Fibroblast of lung (primary cell): Measurements from ENCODE around the gene ZNF513. TPM values are rescaled to one million over a fixed set of nuclear protein-coding genes. Genes with fewer than 3 reads are reported as not detected.

Experiments
- DNase-seq, 2 donors: peaks; one replicate each; pipeline versions ENCODE4 v3.0.0 to v3.0.0-alpha.2; 2010; ENCODE audit warnings: low read depth in 2 of 2
- H2AFZ ChIP-seq: 2 replicates; pipeline ENCODE4 v1.5.1; 2012; ENCODE audit warnings: low read length, control low read depth, inconsistent platforms
- H3K27ac ChIP-seq: 2 replicates; pipeline ENCODE4 v1.5.1; 2011; ENCODE audit warnings: low read length, control low read depth; ENCODE audit not compliant: insufficient read depth
- H3K27me3 ChIP-seq: 2 replicates; pipeline ENCODE4 v1.5.1; 2011; ENCODE audit warnings: mild to moderate bottlenecking, low read length; ENCODE audit not compliant: control insufficient read depth, insufficient read depth
- H3K36me3 ChIP-seq: 2 replicates; pipeline ENCODE4 v1.5.1; 2011; ENCODE audit warnings: low read length; ENCODE audit not compliant: control insufficient read depth, insufficient read depth
- H3K4me1 ChIP-seq: 2 replicates; pipeline ENCODE4 v1.5.1; 2011; ENCODE audit warnings: low read length; ENCODE audit not compliant: control insufficient read depth, insufficient read depth; ENCODE audit errors: extremely low read depth
- H3K4me2 ChIP-seq: 2 replicates; pipeline ENCODE4 v1.5.1; 2011; ENCODE audit warnings: low read length, control low read depth; ENCODE audit not compliant: insufficient read depth; ENCODE audit errors: extremely low read depth
- H3K4me3 ChIP-seq, 4 experiments: fragments of 200-600 bp in 1 of 4; sonication (generic) in 1 of 4; replicated peaks in 1 of 4; 2 replicates each; pipeline ENCODE4 v1.5.1; 2011 to 2016; ENCODE audit warnings: low read length in 4 of 4, low read depth in 3 of 4, mild to moderate bottlenecking in 3 of 4, control low read depth in 2 of 4, inconsistent platforms in 1 of 4, mixed read lengths in 1 of 4; ENCODE audit not compliant: insufficient read depth in 1 of 4; ENCODE audit errors: control extremely low read depth in 1 of 4
- H3K79me2 ChIP-seq: 2 replicates; pipeline ENCODE4 v1.5.1; 2012; ENCODE audit warnings: mild to moderate bottlenecking, low read length, inconsistent platforms; ENCODE audit not compliant: control insufficient read depth, insufficient read depth
- H3K9ac ChIP-seq: 2 replicates; pipeline ENCODE4 v1.5.1; 2011; ENCODE audit warnings: mild to moderate bottlenecking, low read length, control low read depth; ENCODE audit not compliant: insufficient read depth
- H3K9me3 ChIP-seq: 2 replicates; pipeline ENCODE4 v1.5.1; 2012; ENCODE audit warnings: low read depth, low read length; ENCODE audit not compliant: control insufficient read depth, insufficient read depth
- H4K20me1 ChIP-seq: 2 replicates; pipeline ENCODE4 v1.5.1; 2011; ENCODE audit warnings: low read length; ENCODE audit not compliant: control insufficient read depth, insufficient read depth; ENCODE audit errors: extremely low read depth
- CTCF ChIP-seq, 2 donors: IDR thresholded peaks in 1 of 2; conservative IDR thresholded peaks in 1 of 2; 1 replicate in 1 of 2; 2 replicates in 1 of 2; pipeline ENCODE4 v1.5.1; 2011 to 2012; ENCODE audit warnings: low read length in 2 of 2, control low read depth in 1 of 2, inconsistent platforms in 1 of 2, low read depth in 1 of 2, mild to moderate bottlenecking in 1 of 2
- EZH2 ChIP-seq: IDR thresholded peaks from 2 replicates; pipeline ENCODE4 v1.5.1; 2012; ENCODE audit warnings: low read length, control low read depth, mild to moderate bottlenecking; ENCODE audit errors: missing control alignments
- polyA minus RNA-seq: library from RNA; depleted of rRNA, polyadenylated mRNA; stranded (reverse); fragments of >200 nt; gene quantifications from 2 replicates; pipeline ENCODE4 v1.2.3, GENCODE V29; 2011; ENCODE audit warnings: low replicate concordance
- polyA plus RNA-seq, 2 donors: library from polyadenylated mRNA; depleted of rRNA in 1 of 2; stranded (reverse) in 1 of 2; unstranded in 1 of 2; fragments of >200 nt; gene quantifications; 2 replicates each; pipeline ENCODE4 v1.2.1, GENCODE V29; 2011 to 2012; ENCODE audit warnings: missing spikeins in 1 of 2
- total RNA-seq: library from RNA; depleted of rRNA; stranded (reverse); fragments of >200 nt; gene quantifications from 2 replicates; pipeline ENCODE4 v1.2.1, GENCODE V29; 2014

The ZNF513 gene
- total RNA-seq (7.7 and 8.4 TPM in 2 replicates), polyA plus RNA-seq (7.0 and 7.4 TPM in 2 replicates), polyA minus RNA-seq (5.7 and 13.4 TPM in 2 replicates)
- polyA plus RNA-seq (2012) = 10.0 and 10.7 TPM in 2 replicates

- TF ChIP-seq CTCF (conservative IDR thresholded peaks at IDR 0.05 in 1 of 2, IDR thresholded peaks at IDR 0.05 in 1 of 2; ENCODE audit: low read depth in 1 of 2, low read length in 2 of 2) = no peak
- TF ChIP-seq EZH2 = no peak
- peak; percentile 94 for DNase-seq
These were observed at the start of gene ZNF513 for GRCh38 chr2:27380626-27381545. ZNF513 (minus strand) TSS chr2:27380734; CDS start chr2:27380526, 208 bp downstream.

DNA sequence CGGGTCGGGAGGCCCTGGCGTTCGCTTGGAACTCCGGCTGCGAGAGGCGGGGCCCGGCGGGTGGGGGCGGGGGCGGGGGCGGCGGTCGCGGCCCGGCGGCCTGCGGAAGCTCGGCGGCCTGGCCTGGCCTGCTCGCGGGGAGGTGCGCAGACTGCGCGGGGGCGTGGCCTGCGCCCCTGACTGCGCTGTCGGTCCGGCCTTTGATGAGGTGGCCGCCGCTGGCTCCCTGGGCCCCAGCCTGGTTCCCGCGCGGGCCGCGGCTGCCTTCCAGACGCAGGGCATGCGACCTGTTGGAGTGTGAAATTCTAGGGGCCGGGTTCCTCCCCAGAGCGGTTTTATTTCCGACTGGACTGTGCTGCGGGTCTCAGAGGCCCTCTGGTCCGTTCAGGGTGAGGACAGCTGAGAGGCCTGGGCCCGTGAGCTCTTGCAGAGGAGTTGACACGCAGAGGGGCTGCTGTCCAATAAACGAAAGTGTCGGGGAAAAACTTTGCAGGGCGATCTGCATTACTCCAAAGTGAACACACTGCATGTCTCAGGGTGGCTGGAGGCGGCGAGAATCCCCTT, 48.5 kb upstream of the ZNF513 start:
- no peak for TF ChIP-seq EZH2
- no peak for TF ChIP-seq CTCF (conservative IDR thresholded peaks at IDR 0.05 in 1 of 2, IDR thresholded peaks at IDR 0.05 in 1 of 2; ENCODE audit: low read depth in 1 of 2, low read length in 2 of 2)
- Histone ChIP-seq H3K27ac (peak overlapping the region; percentile 87), H3K4me2 (peak overlapping the region; percentile 95), H4K20me1 (no peaks in the 10 kb centered on the region), H3K4me3 (peak overlapping the region; percentile 89 to 95 (median 94)), H3K27me3 (no peaks in the 10 kb centered on the region), H3K9me3 (no peaks in the 10 kb centered on the region), H3K36me3 (no peaks in the 10 kb centered on the region), H3K79me2 (peaks cover 38% of the 10 kb centered on the region), H2AFZ (peak overlapping the region; percentile 31), H3K4me1 (peaks cover 6% of the 10 kb centered on the region), H3K9ac (peak overlapping the region; percentile 94)
- DNase-seq = peak; percentile 82 to 88

More at GRCh38 chr2:27380626-27381545, at the start of gene ZNF513:
- Histone ChIP-seq H3K79me2 (peaks cover 17% of the 10 kb centered on the region), H3K36me3 (peaks cover 37% of the 10 kb centered on the region), H3K27me3 (no peaks in the 10 kb centered on the region), H3K27ac (peak within 1 kb of the TSS; percentile 99), H3K4me1 (peaks cover 3% of the 10 kb centered on the region), H3K4me2 (peak within 1 kb of the TSS; percentile 100), H2AFZ (no peak within 1 kb of the TSS), H3K4me3 (peak within 1 kb of the TSS; percentile 70 to 91 (median 84)), H3K9me3 (no peaks in the 10 kb centered on the region), H4K20me1 (no peaks in the 10 kb centered on the region), H3K9ac (peak within 1 kb of the TSS; percentile 90)
